Activated CD8-positive, alpha-beta memory T cell treated with anti-CD3 and anti-CD28 coated beads for 48 hours (primary cell): Measurements from ENCODE around the gene ESYT3.

Source experiments
- DNase-seq, 3 experiments: peaks; one replicate each; pipeline ENCODE4 v3.0.0-alpha.2; 2020; ENCODE audit warnings: low read depth in 2 of 3, low spot score in 2 of 3

The ESYT3 gene

DNA sequence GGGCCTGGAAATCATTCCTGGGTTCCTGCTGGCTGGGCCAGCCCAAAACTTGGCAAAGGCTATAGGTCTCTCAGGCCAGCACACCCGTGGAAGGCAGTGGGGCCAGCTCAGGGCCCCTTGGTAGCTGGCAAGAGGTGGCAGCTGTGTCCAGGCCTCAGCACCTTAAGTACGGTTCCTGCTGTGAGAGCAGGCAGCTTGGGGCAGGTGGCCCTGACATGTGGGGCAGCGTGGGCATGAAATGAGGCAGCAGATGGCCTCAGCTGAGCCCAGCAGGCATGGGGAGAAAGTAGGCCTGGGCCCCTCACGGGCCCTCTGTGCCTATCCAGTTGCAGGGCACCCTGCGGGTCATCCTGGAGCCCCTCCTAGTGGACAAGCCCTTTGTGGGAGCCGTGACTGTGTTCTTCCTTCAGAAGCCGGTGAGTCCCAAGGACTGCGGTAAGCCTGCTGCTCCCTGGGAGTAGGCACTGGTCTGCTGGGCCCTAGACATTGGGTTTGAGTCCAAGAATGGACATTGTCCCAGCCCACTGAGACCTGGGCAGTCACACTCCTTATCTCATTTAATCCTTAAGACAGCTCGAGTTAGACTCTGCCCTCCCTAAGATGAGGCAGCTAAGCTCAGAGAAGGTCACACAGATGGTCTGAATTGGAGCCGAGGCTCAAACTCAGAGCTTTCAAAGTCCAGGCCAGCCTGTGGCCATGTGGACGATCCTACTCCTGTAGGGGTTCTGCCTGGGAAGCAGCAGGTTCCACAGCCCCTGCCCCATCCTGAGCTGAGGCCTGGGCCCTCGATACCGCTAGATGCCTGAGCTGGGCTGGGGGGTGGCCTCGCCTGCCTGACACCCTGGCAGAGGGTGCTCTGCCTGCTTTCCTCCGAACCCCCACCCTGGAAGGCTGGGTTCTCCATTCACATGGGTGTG is 25.5 kb downstream of the ESYT3 start:
- DNase-seq: no peak

DNA sequence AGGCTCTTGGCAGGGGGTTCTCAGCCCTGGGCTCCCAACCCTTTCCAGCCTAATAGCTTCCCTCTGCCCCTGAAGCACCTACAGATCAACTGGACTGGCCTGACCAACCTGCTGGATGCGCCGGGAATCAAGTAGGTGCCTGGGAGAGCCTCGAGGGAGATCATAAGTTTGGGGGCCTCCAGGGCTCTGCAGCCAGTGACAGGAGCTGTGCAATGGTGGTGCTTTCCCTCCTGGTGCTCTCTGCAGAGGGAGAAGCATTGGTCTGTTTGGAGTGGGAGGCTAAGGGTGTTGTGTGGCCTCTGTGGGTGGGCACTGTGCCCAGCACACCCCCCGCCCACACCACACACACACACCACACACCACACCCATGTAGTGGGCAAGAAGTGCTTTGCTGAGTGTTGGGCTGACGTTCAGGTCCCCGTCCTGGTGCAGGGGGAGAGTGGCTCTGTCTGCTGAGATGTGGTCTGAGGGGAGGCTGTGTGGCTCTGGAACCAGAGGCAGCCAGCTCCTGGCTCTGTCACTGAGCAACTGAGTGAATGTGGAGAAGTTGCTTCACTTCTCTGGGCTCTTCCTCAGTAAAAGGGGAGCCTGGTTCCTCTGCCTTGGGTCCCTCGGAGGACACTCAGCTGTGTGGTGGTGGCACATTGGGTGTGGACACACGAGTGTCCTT is 26.3 kb downstream of the ESYT3 start:
- DNase-seq: no peak

DNA sequence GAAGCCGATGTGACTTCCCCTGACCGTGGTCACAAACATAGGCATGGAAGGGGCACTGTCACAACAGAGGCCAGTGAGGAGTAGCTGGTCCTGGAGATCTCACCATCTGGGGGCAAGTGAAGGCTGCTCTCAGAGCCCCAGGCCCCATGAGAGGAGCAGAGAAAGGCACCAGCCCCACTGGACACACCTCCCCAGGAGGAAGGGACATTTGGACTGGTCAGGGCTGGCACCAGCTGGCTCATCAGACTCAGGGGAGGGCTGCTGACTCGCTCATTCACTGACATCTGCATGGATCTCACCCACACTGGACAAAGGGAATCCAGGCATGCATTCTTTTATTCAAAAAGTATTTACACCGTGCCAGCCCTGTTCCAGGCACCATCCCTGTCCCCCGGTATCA is 26.8 kb downstream of the ESYT3 start:
- no peak for DNase-seq

DNA sequence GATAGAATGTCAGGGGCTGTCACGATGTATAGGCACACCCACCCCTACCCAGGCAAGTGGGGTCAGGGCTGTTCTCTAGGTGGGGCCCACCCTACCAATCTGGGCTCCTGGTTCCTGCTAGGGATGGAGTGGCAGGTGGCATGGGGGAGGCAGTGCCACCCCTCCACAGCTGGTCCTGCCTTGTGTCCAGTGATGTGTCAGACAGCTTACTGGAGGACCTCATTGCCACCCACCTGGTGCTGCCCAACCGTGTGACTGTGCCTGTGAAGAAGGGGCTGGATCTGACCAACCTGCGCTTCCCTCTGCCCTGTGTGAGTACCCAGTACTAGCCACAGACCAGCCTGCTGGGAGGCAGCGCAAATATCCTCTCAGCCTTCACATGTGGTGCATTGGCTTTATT is 27.5 kb downstream of the ESYT3 start:
- DNase-seq: no peak

DNA sequence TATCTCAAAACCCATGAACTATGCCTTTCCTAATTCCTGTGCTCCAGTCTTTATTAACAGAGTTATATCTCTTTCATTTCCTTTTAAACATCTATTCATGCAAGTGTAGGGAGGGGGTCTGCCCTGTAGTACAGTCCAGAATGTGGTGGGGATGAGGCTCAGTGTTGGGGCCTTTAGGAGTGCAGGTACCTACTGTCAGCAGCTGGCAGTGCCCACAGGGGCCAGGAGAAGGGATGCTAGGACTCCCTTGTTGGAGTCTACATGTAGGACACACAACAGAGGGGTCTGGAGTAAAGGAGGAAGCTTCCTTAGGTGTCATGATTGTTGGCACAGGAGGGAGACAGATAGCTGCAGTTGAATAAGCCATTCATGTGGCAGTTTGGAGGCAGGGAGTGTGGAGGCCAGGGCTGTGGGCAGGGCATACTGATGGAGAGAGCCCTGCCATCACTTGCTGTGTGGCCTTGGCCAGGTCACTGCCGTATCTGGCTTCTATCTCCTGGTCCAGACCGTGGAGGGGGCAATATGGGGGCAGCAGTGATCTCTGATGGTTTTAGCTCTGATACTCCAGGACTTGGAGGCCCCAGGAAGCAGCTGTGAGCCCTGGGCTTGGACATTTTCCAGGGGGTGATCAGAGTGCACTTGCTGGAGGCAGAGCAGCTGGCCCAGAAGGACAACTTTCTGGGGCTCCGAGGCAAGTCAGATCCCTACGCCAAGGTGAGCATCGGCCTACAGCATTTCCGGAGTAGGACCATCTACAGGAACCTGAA is 29.5 kb downstream of the ESYT3 start:
- DNase-seq: no peak

DNA sequence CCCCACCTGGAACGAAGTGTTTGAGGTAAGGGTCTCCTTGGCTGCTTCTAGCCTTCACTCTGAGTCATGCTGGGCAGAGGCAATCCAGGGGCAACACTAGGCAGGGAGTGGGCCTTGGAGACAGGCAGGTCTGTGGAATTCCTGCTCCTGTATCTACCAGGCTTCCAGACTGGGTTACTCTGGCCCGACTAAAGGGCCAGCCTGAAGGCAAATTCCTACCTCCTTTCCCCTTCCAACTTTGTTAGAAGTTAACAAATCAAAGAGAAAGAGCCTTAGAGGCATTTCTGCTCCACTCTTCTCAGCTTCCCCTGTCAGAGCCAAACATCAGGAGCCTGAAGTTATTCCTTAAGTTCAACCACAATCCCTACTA is 30.1 kb downstream of the ESYT3 start:
- DNase-seq: no peak

DNA sequence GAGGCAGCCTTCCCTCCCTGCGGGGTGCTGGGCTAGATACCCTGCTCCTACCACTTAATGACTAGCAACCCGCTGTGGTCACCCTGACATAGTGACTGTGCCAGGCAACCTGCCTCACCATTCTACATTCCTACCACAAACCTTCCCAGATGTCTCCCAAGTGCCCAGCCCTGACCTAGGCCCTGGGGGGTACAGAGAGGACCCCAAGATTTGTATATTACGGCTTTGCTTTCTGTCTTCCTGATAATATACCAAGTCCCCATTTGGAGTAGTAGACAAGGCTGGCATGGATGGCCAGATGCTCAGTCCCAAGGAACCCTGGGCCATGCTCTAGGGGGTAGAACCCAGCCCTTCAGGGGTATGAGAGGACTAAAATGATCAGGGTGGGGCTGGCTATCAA is 31.0 kb downstream of the ESYT3 start:
- DNase-seq: no peak

DNA sequence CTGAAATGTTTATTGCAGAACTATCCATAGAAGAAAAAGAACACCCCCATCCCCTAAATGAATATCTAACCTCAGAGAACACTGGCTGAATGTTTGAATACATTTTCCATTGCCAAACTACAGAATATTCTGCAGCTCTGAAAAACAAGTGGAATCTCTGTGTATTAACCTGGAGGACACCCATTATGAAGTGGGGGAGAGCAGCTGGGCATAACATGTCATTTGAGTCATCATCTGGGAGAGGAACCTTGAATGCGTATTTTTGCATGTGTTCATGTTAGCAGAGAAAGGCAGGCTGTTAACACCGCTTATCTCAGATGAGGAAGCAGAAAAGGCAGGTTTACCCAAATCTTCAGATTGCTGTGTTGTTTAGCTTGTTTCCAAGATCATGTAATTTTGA is 31.5 kb downstream of the ESYT3 start:
- no peak for DNase-seq

DNA sequence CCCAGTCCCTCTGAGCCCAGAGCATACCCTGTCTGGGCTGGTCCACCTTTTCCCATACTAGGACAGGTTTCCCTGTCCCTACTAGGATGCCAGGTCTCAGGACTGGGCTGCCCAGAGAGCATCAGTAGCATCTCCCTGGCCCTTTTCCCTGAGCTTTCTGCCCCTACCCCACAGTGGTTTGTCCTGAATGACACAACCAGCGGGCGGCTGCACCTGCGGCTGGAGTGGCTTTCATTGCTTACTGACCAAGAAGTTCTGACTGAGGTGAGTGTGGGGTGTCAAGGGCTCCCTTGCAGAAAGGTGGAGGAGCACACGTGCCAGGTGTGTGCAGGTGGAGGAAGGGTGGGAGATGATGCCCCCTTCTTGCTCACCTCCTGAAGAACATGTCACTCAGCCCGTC is 33.5 kb downstream of the ESYT3 start:
- DNase-seq: no peak

DNA sequence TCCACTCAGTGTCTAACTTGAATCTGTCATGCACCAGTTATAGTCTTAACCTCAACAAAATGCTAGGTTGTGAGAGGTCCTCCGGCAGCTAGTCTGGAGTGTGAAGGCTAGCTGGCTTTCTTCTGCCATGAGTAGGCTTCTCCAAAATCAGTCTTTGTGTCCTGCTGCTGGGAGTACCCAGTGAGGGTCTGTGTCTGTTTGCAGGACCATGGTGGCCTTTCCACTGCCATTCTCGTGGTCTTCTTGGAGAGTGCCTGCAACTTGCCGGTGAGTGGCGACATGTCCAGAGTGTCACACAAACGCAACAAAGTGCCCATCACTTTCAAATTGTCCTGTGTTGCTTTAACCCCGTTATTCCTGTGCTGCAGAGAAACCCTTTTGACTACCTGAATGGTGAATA is 34.0 kb downstream of the ESYT3 start:
- no peak for DNase-seq

DNA sequence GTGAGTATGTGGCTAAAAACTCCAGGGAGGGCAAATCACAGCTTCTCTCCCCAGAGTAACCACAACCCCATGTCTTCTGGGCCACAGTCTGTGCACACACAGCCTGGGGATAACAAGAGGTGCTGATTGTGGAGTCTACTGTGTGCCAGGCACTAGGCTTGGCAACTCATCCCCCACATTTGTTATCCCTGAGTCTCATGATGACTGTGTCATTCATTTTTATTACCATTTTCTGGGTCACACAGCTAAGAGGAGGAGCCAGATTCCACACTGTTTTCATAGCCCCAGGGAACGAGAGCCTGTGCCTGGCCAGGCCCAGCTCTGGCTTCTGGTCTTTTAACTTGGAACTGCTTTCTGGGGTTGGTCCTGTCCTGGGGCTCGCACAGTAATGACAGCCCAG is 34.5 kb downstream of the ESYT3 start:
- DNase-seq: no peak

DNA sequence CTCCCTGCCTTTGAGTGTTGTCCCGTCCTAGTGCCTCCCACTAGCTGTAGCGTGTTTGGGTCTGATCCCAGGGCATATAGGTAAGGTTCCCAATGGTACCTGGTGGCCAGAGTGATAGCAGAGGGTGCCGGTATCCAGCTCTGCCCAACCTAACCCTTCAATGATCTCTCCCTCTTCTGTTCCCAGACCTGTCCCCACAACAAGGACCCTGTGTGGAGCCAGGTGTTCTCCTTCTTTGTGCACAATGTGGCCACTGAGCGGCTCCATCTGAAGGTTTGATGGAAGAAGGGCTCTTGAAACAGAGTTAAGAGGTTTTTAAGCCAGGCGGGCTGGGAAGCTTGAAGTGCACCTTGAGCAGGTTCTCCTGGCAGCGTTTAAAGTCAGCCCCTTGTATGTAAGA is 35.5 kb downstream of the ESYT3 start:
- DNase-seq: no peak

DNA sequence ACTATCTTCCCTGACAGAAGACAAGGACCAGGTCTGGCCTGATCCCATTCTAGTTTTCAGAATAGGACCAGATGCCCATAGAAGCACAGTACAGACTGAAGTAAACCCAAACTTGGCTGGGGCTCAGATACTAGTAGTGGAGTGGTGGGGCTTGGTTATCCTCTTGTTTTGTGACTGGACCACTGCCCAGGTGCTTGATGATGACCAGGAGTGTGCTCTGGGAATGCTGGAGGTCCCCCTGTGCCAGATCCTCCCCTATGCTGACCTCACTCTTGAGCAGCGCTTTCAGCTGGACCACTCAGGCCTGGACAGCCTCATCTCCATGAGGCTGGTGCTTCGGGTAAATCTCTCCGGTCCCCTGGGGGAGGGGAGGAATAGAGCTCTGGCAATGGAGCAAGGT is 36.3 kb downstream of the ESYT3 start:
- DNase-seq: no peak

DNA sequence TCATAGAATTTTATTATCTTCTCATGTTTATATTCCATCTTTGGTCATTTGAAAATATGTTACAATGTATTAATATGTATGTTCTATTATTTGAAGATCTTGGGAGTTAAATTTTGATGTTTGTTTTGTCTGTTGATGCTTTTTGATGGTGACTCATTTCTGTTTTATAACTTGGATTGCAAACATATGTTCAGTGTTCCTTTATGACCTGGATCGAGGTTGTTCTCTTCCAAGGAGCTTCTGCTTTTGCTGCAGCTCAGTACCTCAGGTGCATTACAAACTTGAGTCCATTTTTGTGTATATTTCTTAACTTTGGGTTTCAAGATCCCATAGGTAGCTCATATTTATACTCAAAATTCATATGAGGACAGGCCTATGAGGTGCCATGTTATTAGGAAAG is 37.1 kb downstream of the ESYT3 start:
- no peak for DNase-seq

DNA sequence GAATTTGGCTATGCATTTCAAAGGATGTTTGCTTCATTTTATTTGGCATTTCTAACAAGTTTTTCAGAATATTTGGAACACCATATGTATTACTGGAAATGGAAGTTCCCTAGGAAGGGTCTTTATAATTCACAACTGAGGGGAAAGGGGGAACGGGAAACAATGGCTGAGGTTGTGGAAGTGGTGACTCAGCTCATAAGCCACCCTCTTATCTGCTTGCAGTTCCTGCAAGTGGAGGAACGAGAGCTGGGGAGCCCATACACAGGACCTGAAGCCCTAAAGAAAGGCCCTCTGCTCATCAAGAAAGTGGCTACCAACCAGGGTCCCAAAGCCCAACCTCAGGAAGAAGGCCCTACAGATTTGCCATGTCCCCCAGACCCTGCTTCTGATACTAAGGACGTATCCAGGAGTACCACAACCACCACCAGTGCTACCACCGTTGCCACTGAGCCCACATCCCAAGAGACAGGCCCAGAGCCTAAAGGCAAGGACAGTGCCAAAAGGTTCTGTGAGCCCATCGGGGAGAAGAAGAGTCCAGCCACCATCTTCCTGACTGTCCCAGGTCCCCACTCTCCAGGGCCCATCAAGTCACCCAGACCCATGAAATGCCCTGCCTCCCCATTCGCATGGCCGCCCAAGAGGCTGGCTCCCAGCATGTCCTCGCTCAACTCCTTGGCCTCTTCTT is 37.9 kb downstream of the ESYT3 start:
- DNase-seq: no peak

DNA sequence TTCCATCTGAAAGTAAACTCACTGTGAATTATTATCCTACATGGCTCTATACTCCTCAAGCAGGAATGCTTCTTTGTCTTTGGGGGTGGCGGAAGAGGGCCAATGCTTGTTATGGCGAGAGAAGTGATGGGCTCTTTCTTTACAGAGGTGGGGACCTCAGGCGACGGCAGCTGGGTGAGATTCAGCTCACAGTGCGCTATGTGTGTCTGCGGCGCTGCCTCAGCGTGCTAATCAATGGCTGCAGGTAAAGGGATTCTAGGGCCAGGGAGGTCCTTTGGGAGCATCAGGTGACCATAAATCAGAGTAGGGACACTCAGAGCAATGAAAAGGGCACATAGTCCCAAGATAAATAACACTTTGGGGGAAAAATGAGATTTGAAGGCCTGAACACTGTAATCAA is 39.0 kb downstream of the ESYT3 start:
- DNase-seq: no peak

DNA sequence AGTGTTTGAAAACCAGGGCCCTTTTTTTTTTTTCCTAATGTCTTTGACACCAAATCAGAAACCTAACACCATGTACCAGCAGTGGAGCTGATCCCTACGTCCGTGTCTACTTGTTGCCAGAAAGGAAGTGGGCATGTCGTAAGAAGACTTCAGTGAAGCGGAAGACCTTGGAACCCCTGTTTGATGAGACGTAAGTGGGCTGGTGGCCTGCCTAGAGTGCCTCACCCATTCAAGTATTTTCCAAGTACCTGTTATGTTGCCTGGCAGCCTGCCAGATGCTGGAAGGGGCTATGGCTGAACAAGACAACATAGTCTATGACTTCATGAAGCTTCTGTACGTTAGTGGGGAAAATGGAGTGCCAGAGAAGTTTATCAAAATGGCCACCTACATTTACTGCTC is 39.7 kb downstream of the ESYT3 start:
- DNase-seq: no peak

DNA sequence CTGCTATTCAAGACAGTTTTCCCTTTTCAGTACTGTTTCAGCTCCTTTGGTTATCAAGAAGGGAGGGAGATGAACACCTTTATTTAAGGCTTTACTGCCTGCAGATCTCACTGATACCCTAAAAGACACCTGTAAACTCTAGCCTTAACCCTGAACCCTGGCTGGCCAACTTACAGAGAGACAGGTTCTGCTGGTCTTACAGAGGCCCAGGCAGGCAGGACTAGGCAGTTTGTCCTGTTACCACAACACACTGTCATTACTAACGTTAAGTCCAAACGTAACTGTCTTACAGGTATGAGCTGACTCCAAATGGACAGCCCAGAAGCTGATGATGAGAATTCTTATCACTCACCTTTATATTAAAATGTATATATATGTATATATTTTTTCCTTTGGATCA is 42.1 kb downstream of the ESYT3 start:
- no peak for DNase-seq

DNA sequence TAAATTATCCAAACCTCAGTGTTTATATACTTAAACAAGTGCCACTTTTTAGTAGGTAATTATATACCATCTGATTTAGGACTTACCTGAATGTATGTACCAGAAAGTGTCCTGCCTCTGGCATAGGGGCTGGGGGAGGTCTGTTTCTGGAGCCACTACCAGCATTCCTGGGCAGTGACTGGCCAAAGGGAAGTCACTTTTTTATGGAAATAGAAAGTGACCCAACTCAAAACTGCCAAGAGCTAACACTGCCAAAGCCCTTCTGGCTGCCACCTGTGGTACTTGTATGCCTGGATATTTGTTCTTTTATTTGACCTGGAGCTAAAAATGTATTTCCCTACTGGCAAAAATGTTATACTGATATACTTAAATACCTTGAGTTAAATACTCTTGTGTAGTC is 42.7 kb downstream of the ESYT3 start:
- no peak for DNase-seq

DNA sequence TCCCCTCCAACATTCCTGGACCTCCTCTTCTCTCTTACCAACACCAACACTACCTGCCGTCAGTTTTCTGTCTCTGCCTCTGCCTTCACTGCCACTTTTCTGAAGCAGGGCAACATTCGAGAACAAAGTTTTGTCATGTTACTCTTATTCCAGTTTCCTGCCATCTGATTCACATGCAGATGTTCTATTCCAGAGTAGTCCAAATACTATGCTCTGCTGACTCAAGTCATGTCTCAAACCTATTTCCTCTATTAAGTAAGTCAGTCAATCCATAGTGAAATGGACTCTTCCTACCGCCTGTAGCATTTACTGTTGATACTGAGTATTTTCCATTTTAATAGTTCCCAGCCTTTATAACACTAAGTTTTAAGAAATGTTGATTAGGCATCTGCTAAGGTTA is 43.4 kb downstream of the ESYT3 start:
- no peak for DNase-seq

DNA sequence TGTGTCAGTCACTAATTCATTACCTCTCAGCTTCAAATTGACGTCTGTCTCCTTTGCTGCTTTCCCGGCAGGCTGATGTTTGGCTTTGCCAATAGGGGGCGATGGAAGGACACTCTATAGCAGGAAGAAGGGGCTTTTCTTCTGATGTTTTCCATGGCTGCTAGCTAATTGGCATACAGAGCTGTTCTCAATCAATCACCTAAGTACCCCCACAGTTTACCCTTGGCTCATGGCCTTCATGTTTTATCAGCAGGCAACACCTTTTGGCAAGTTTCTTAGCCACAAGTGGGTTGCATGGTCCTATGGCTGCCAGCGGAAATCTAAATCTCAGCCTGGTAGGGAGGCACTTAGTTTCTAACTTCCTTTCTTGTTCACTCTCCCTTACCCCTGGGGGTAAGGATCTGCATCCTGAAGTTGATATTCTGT is 45.0 kb downstream of the ESYT3 start:
- DNase-seq: no peak
